GM10248 (cell line): Measurements from ENCODE around the gene C11orf71.

Experiments used
- CTCF ChIA-PET: fragments of 300-600 bp; sonication (Branson Sonifier 250); formaldehyde crosslinking; extraction: SDS; loops from one replicate; lab custom pipeline; 2021; ENCODE audit warnings: antibody characterized with exemption; lab: Yijun Ruan, JAX
- POLR2A ChIA-PET: fragments of 350-650 bp; sonication (Branson Sonifier 250); formaldehyde crosslinking; extraction: SDS; loops from one replicate; lab custom pipeline; 2020; ENCODE audit warnings: antibody characterized with exemption; lab: Yijun Ruan, JAX
- DNase-seq: peaks from one replicate; pipeline ENCODE4 v3.0.0; 2012; ENCODE audit errors: extremely low spot score
- CTCF ChIP-seq: IDR thresholded peaks from 2 replicates; pipeline ENCODE4 v1.5.1; 2012; ENCODE audit warnings: mild to moderate bottlenecking, low read depth; ENCODE audit errors: extremely low read depth, missing control alignments, control extremely low read depth

Gene C11orf71

GRCh38 chr11:114379394-114380069 is 20.8 kb downstream of the C11orf71 start:
- no peak for TF ChIP-seq CTCF
- POLR2A ChIA-PET, result no interaction called here
- CTCF ChIA-PET, result interaction anchor here (1.0 kb wide), 1 partner anchor 12 kb away, joined by 3 read pairs; no protein-coding TSS in a partner anchor
- DNase-seq, result no peak

GRCh38 chr11:114377612-114378267 is 22.6 kb downstream of the C11orf71 start:
- ChIA-PET POLR2A (no interaction called here), CTCF (interaction anchor here (0.9 to 1.1 kb wide), 2 partner anchors 9 to 18 kb away, joined by 3 to 4 read pairs; no protein-coding TSS in a partner anchor)
- no peak for DNase-seq
- no peak for TF ChIP-seq CTCF

GRCh38 chr11:114375052-114375451 is 25.3 kb downstream of the C11orf71 start:
- TF ChIP-seq CTCF, result no peak
- CTCF ChIA-PET, result interaction anchor here (0.8 to 1.1 kb wide), 2 partner anchors 11 to 35 kb away, joined by 3 read pairs; no protein-coding TSS in a partner anchor
- POLR2A ChIA-PET, result no interaction called here
- no peak for DNase-seq

- CTCF ChIA-PET, result interaction anchor here (1.0 to 1.6 kb wide), 2 partner anchors 12 to 22 kb away, joined by 3 to 5 read pairs; no protein-coding TSS in a partner anchor
- no peak for TF ChIP-seq CTCF
- no peak for DNase-seq
- POLR2A ChIA-PET, result no interaction called here
Measured at GRCh38 chr11:114368918-114369680, 31.2 kb downstream of the C11orf71 start.

GRCh38 chr11:114367244-114367957 is 32.9 kb downstream of the C11orf71 start:
- TF ChIP-seq CTCF, result no peak
- ChIA-PET POLR2A (interaction anchor here (0.5 kb wide), 1 partner anchor 25 kb away, joined by 6 read pairs; no protein-coding TSS in a partner anchor), CTCF (interaction anchor here (0.9 to 1.0 kb wide), 3 partner anchors 12 to 30 kb away, joined by 3 to 4 read pairs (median 3); no protein-coding TSS in a partner anchor)
- DNase-seq, result no peak
